HG03039 (cell line): ENCODE measurements around the gene LNPEP.
A peak's percentile ranks its signal among the peaks of the same experiment; 100 is the strongest.
"Not testable (repeated sequence)": the region's sequence is repeated elsewhere in the genome, so short reads cannot be mapped to it uniquely, and the experiment has no call there.

Source experiments
- ATAC-seq: cut with Tn5 transposase; IDR thresholded peaks from one replicate; pipeline ENCODE4 v1.9.1; 2021; ENCODE audit warnings: mild to moderate bottlenecking, moderate library complexity; ENCODE audit not compliant: unreplicated experiment

The LNPEP gene

GRCh38 chr5:96928931-96929708, 6.8 kb upstream of the LNPEP start:
- ATAC-seq: no peak

GRCh38 chr5:96930058-96930457, 5.8 kb upstream of the LNPEP start:
- ATAC-seq: no peak

- ATAC-seq: no peak
These were observed 5.3 kb upstream of the LNPEP start for GRCh38 chr5:96930589-96930988.

- not testable (repeated sequence) for ATAC-seq
These were observed 4.8 kb upstream of the LNPEP start for GRCh38 chr5:96931037-96931436.

- no peak for ATAC-seq
These were observed 4.3 kb upstream of the LNPEP start for GRCh38 chr5:96931605-96932004.

GRCh38 chr5:96932026-96932425, 3.9 kb upstream of the LNPEP start:
- no peak for ATAC-seq

GRCh38 chr5:96933764-96934707, 1.8 kb upstream of the LNPEP start:
- ATAC-seq: no peak

- ATAC-seq: peak; percentile 54
These were observed 947 bp upstream of the LNPEP start for GRCh38 chr5:96934708-96935558.

- ATAC-seq: no peak
These were observed 796 bp downstream of the LNPEP start for GRCh38 chr5:96936431-96937320.

GRCh38 chr5:96940586-96940985, 4.7 kb downstream of the LNPEP start:
- no peak for ATAC-seq

- no peak for ATAC-seq
These were observed 5.3 kb downstream of the LNPEP start for GRCh38 chr5:96941140-96941539.

- no peak for ATAC-seq
These were observed 6.2 kb downstream of the LNPEP start for GRCh38 chr5:96942078-96942477.

- no peak for ATAC-seq
These were observed 7.0 kb downstream of the LNPEP start for GRCh38 chr5:96942911-96943310.

GRCh38 chr5:96943799-96944198, 7.9 kb downstream of the LNPEP start:
- ATAC-seq: no peak

GRCh38 chr5:96945144-96945897, 9.4 kb downstream of the LNPEP start:
- ATAC-seq: no peak

- ATAC-seq: no peak
These were observed 10.5 kb downstream of the LNPEP start for GRCh38 chr5:96946381-96946780.

- ATAC-seq: no peak
These were observed 16.4 kb downstream of the LNPEP start for GRCh38 chr5:96952118-96952750.

GRCh38 chr5:96952974-96953730, 17.3 kb downstream of the LNPEP start:
- no peak for ATAC-seq
